NCI-H2196 (cell line): Measurements from ENCODE around the gene RHOU.
"Not testable (repeated sequence)": the region's sequence is repeated elsewhere in the genome, so short reads cannot be mapped to it uniquely, and the experiment has no call there.

Experiments used
- DNase-seq: peaks from one replicate; lab custom pipeline; 2025; ENCODE audit not compliant: unreplicated experiment; lab: John Stamatoyannopoulos, UW

The RHOU gene

DNA sequence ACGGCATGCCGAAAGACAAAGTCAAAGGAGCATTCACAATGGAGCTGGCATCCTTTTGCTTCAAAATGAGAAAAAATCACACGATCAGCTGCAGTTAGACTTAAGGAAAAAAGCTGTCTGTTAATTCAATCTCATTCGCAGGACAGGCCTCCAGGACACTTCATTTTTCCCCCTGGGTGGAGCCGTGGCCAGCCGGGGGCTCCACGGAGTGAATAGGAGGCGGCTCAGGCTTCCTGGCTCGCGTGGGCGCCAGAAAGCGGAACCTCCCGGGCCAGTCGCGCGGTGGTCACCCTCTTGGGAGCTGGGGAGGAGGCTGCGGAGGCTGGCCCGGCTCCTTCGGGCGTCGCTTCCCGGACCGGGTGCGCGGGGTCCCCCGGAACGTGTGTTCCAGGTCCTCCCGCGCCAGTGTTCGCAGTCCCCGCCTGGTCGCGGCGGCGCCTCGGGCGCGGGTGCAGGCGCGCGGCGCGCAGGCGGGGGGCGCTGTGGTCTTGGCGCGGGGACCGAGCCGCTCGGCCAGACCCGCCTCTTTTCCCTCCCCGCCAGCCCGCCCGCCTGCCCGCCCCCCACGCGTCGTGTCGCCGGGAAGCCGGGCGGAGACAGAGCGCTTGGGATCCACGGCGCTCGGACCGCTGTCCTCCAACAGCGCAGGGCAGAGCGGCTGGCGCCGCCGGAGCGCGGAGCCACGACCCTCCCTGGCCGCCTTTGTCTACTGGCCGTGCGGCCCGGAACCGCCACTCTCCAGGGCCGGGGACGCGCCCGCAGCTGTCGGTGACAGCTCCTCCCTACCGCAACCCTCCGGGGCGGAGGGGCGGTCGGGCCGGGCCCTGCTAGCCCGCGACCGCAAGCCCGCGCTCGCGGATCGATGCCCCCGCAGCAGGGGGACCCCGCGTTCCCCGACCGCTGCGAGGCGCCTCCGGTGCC lies at the start of gene RHOU:
RHOU (plus strand) TSS at position 599 of the 921 bp plus-strand sequence; CDS start at position 863, 264 bp downstream.
- DNase-seq: peak; percentile 74

DNA sequence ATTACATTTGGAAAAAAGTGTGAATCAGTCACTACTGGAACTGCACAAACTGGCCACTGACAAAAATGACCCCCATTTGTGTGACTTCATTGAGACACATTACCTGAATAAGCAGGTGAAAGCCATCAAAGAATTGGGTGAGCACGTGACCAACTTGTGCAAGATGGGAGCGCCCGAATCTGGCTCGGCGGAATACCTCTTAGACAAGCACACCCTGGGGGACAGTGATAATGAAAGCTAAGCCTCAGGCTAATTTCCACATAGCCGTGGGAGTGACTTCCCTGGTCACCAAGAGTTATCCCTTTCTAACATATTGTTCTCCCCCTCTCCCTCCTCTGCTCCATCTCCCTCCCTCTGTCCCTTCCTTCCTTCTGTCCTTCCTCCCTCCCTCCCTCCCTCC lies 47.7 kb upstream of the RHOU start:
- DNase-seq: no peak

DNA sequence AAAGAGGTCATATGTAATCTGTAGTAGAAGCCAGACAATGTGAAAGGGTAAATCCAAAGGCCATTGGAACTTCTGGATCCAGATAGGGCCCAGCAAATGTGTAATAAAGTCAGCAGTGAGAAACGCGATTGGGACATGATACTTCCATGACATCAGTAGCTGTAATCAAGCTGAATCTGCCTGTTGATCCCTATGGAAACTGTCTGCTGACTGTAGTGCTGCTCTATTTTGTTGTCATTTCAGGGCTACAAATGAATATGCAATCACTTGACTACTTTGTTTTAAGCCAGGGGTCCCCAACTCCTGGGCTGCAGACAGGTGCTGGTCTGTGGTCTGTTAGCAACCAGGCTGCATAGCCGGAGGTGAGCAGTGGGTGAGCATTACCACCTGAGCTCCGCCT lies 46.0 kb upstream of the RHOU start:
- no peak for DNase-seq

DNA sequence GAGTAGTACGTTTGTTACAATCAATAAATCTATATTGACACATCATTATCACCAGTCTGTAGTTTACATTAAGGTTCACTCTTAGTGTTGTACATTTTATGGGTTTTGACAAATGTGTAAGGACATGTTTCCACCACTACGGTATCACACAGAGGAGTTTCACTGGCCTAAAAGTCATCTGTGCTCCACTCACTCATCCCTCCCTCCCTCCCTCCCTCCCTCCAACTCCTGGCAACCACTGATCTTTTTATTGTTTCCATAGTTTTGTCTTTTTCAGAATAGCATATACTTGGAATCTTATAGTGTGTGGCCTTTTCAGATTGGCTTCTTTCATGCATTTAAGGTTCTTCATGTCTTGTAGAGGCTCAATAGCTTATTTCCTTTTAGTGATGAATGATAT lies 44.1 kb upstream of the RHOU start:
- no peak for DNase-seq

DNA sequence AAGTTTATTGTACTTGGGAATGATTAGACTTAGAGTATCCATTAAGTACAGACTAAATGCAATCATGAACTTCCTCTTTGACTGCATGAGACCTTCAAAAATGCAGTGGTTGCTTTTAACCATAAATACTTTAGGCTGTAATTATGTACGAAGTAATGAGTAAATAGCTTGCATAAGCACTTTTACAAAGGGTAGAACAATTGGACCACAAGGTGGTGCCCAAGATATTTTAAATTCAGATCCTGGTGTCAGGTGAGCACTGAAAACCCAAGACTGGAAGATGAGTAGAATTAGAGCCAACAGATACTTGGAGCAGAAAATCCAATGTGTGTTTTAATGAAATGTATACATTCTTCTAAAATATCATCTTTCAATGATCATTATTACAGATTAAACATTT lies 43.4 kb upstream of the RHOU start:
- peak; percentile 56 for DNase-seq

DNA sequence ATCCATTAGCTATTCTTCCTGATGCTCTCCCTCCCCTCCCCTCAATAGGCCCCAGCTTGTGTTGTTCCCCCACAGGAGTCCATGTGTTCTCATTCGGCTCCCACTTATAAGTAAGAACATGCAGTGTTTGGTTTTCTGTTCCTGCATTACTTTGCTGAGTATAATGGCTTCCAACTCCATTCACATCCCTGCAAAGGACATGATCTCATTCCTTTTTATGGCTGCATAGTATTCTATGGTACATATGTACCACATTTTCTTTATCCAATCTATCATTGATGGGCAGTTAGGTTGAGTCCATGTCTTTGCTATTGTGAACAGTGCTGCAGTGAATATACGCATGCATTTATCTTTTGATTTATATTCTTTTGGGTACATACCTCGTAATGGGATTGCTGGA lies 40.8 kb upstream of the RHOU start:
- not testable (repeated sequence) for DNase-seq

DNA sequence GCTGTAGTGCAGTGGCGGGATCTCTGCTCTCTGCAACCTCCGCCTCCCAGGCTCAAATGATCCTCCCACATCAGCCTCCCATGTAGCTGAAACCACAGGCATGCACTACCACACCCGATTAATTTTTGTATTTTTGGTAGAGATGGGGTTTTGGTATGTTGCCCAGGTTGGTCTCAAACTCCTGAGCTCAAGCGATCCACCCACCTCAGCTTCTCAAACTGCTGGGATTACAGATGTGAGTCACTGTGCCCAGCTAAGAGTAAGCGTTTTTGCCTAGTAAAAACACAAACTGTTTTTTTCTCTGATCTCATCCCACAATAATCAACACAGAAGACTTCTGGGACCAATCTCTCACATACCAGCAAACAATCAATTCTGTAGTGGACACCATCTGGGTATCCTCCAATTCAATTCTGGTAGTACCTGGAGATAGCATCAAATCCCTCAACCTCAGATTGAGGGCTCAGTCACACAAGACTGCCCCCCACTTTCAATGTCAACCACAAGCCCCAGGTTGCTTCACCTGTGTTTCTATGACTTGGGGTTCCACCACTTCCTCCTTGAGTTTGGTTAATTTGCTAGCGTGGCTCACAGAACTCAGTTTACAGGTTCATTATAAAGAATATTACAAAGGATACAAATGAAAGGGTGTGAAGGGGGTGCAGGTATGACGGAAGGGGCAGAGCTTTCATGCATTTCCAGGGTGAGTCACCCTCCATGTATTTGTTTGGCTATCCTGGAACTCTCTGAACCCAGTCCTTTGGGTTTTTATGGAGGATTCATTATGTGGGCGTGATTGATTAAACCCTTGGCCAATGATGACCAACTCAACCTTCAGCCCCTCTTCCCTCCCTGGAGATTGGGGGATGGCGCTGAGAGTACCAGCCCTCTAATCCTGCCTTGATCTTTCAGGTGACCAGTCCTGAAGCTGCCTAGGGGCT lies 40.0 kb upstream of the RHOU start:
- DNase-seq: no peak

DNA sequence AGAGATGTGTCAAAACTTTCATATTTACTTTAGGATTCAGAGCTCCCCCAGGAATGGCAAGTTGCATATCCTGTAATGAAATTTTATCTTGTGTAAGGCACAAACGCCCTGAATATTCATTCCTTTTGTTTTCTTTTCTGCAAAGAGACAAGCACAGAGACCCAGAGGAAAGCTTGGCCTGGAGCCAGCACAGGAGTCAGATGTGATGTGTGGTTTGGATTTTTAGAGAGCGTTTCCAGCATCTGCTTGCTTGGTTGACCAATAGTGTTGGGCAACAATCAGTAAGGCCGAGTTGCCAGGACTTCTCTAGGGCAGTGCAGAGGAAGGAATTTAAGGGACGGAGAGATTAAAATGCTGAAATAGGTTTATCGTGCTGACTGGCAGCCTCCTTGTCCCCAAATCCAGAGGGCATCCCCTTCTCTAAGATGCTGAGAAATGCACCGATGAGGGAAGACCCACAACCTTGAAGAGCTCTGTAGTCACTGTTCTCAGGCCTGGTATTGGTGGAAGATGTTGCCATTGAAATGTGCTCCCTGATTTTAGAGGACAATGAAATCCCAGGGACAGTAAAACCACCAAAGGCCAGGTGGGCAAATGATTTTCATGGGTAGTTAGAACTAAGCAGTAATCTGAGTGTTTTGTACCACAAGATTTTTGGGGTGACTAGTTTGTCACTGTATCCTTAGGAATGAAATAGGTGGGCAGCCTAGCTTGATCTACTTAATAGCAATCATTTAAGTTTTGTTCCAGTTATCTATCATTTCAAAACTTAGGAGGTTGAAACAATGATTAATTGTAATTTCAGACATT lies 37.9 kb upstream of the RHOU start:
- DNase-seq: peak; percentile 75

DNA sequence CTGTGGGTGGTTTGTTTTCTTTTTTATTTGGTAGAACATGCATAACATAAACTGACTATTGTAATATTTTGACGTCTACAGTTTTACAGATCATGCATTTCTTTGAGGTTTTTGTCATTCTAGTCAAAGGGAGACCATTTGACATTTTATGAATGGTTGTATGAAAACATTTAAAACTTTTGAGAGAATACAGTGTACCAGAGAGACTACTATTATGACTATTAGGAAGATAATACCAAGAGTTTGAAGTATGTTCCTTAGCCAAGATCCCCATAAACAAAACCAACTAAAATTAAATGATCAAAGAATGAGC lies 37.3 kb upstream of the RHOU start:
- DNase-seq: no peak

DNA sequence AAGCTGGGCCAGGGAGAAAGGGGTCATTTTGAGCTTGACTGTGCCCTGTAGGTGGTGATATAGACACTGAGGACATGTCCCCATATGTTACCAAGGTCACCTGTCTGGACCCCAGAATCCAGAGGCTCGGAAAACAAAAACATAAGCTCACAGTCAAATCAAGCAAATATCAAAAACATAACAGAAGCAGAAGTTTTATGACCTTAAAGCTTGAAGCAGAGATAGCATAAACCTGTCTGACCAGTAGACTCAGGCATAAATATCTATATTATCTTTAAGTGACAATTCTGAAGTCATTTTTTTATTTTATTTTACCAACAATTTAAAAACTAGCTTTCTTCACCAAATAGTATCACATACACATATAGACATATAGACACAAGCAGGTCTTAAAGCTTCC lies 32.8 kb upstream of the RHOU start:
- DNase-seq: no peak

DNA sequence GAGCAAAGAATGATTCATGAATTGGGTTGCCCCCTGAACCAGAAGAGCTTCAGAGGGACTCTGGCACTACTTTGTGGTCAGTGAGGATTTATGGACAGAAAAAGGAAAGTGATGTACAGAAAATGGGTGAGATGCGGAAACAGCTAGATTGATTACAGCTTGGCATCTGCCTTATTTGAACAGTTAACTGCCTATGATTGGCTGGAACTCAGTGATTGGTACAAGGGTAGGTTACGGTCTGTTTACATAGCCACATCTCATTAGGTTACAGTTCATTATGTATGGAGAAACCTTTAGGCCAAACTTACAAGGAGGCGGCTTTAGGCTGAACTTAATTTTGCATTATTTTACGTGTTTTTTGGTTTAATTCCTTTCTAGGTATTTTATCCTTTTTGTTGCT lies 29.0 kb upstream of the RHOU start:
- no peak for DNase-seq

DNA sequence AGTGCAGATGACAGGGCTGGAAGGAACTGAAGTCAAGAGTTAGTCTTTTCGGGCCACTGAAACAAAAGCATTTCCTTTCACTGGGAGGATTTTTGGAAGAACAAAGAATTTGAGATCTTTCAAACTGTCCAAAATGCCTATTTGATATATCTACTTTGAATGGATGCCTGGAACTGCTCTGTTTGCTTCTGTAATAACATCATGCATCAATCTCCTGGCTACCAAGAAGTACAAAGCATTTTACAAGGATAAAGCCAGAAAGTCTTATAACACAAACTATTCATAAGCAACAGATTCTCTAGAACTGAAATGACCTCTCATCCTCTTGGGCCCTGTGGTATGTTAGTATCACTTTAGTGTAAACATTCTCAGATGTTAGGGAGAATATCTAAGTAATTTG lies 18.2 kb upstream of the RHOU start:
- DNase-seq: no peak

DNA sequence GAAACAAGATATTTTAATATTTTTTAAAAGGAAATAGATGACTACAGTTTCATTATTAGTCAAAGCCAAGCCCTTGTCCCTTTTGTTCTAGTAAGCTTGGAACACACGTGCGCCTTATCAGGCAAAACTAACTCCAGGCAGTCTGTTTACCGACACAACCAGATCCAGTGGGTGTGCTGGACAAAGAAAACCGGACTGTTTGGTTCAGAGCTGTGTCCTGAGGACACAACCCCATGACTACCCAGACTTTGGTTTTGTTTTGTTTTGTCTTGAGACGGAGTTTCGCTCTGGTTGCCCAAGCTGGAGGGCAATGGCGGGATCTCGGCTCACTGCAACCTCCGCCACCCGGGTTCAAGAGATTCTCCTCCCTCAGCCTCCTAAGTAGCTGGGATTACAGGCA lies 13.9 kb upstream of the RHOU start:
- no peak for DNase-seq

DNA sequence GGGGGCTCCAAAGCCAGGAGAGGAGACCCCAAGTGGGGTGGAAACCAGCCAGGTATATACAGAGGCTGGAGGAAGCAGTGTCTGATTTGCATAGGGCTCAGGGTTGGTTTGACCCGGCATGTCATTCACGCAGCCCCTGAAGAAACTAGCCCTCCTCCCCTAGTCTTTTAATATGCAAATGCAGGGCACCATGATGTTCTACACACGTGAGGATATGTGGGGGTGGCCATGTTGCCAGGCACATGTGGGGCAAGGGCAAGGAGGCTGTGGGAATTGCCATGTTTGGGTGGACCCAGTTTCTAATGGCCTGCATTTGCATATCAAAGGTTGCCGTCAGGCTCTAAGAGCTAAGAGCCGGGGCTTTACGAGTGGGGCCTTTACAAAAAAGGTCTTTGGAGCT lies 12.0 kb upstream of the RHOU start:
- DNase-seq: no peak

DNA sequence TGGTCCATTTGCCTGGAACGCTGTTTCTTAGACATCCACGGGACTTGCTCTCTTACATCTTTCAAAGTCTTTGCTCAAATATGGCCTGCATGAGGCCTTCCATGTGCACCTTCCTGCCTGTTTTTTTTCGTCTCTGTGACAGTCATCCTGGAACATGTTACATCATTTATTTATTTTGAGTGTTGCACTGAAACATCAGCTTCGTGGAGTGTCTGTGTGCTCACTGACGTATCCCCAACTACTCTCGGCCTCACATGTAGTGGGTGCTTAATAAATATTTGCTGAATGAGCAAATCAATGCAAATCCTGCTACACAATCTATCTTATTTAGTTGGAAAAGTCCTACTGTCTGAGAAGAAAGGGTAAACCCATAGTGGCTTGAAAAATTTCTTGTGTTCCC lies 11.4 kb upstream of the RHOU start:
- no peak for DNase-seq

DNA sequence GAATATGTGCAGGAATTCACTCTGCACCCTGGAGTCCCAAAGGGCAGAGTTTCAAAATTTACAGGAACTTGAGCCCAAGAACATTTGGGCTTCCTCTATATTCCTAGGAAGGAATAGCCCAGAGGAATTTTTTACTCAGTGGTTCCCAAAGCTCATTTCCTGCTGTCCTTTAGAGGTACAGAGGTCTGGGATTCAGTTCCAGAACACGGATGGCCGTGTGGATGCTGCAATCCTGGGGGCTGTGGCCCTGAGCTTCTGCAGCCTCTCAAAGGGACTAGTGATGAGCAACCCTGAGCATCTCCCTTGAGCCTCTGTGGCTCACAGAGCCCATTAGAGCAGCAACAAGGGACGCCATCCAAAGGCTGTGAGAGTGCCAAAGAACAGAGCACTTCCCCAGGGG lies 10.1 kb upstream of the RHOU start:
- no peak for DNase-seq

DNA sequence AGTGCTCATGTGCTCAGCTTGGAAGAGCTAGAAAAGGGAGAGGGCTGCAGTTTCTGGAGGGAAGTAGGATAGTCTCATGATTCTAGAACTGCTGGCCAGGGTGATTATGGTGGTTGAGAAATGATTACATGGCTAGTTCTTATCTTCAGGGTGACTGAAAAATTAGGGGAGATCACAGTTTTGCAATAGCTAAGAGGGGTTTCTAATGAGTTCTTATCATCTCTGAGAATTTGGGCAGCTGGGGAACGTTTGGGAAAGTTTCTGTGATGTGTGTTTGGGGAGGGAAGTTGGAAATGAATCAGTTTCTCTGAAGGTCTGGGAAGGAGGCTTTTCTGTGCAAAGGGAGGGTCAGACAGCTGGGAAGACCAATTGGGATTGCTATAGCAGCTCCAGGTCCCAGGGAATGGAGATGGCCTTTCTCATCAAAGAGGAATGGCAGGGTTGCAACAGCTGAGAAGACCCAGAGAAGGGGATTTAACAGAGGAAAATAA lies 7.6 kb upstream of the RHOU start:
- no peak for DNase-seq

DNA sequence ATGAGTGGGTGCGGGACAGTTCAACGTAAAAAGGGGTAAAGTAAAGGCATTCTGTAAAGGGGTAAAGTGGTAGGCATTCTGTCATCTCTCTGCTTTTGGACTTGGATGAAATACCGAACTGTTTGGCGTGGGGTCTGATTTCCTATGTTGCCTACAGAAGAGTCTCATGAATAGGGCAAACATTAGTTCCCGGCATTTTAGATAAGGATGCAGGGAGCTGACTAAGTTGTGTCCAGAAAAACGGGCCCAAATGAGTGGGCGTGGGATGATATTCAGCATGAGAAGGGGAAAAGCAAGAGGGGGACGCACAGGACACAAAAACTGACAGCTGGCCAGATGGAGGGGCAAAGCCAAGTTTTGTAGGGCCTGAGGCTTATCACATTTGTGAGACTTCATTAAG lies 2.9 kb upstream of the RHOU start:
- no peak for DNase-seq

DNA sequence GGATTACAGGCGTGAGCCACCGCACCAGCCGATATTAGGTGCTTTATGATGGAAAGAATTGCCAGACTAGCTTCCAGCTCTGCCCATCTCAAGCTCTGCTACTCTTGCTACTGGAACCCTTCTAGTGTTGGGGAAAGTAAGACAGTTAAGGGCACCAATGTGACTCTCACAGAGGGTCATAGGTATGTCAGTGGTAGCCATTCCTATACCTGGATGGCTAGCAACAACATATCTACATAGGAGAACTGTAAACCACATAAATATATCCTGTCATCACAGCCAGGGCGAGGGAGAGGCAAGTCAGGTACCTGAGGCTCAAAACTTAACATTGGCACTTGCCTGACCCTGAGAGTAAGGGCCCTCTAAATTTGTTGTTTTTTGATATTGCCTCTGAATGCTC lies 1.7 kb upstream of the RHOU start:
- DNase-seq: no peak

DNA sequence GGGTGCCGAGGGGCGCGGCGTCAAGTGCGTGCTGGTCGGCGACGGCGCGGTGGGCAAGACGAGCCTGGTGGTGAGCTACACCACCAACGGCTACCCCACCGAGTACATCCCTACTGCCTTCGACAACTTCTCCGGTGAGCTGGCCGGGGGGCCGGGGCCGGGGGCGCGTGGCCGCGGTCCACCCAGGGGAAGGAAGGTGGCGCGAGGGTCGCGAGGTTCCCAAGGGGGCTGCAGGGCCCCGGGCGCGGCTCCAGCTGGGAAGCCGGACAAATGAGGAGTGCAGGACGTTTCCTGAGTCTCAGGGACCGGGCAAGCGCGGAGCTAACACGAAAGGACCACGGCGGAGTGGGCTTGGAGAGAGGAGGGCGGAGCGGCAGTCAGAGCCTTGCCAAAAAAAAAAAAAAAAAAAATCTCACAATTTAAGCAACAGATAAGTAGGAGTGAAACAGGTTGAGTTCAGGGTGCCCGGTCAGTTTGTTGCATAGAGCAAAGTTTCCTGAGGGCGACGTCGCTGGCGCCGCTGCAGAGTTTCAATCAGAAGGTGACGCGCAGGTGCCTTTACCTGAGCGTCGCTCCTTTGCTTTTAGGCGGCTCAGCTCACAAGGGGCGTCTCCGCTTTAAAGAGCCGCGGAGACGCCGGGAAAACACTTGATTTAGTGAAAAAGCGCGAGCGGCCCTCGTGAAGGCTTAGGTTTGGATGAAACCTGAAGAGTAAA lies 750 bp downstream of the RHOU start:
- peak; percentile 40 for DNase-seq
